SK-N-SH (cell line): ENCODE measurements around the gene MAPK12.

Source experiments
- CHD2 ChIP-seq: fragments of 150-350 bp; IDR thresholded peaks from 2 replicates; pipeline ENCODE4 v1.6.1; 2018; ENCODE audit warnings: low read length; ENCODE audit not compliant: partially characterized antibody
- EP300 ChIP-seq, 2 experiments: IDR thresholded peaks; 2 replicates each; pipeline versions ENCODE4 v1.4.0 to v1.6.1; 2012; ENCODE audit warnings: borderline replicate concordance in 1 of 2, low read depth in 1 of 2, low read length in 1 of 2
- EZH2phosphoT487 ChIP-seq: fragments of 200-600 bp; sonication (generic); IDR thresholded peaks from 2 replicates; pipeline ENCODE4 v1.6.1; 2017; ENCODE audit warnings: low read depth, mixed run types, mild to moderate bottlenecking, antibody characterized with exemption, moderate library complexity, borderline replicate concordance
- FOXM1 ChIP-seq: IDR thresholded peaks from 2 replicates; pipeline ENCODE4 v1.4.0; 2012; ENCODE audit warnings: low read depth, mild to moderate bottlenecking
- MEF2A ChIP-seq: IDR thresholded peaks from 2 replicates; pipeline ENCODE4 v1.4.0; 2012; ENCODE audit warnings: low read depth, borderline replicate concordance
- NFIC ChIP-seq: IDR thresholded peaks from 2 replicates; pipeline ENCODE4 v1.4.0; 2012; ENCODE audit warnings: borderline replicate concordance
- RAD21 ChIP-seq: IDR thresholded peaks from 2 replicates; pipeline ENCODE4 v1.6.1; 2012; ENCODE audit warnings: mild to moderate bottlenecking, low read length
- RCOR1 ChIP-seq: fragments of 150-350 bp; IDR thresholded peaks from 2 replicates; pipeline ENCODE4 v1.6.1; 2017; ENCODE audit warnings: antibody characterized with exemption, low read length
- SIN3A ChIP-seq: IDR thresholded peaks from 2 replicates; pipeline ENCODE4 v1.6.1; 2012; ENCODE audit warnings: low read depth, mild to moderate bottlenecking, low read length, moderate library complexity, borderline replicate concordance
- YY1 ChIP-seq: IDR thresholded peaks from 2 replicates; pipeline ENCODE4 v1.4.0; 2012; ENCODE audit warnings: low read depth, mild to moderate bottlenecking
- TF ChIP-seq, protein P1 (sequence below): fragments of 200-600 bp; sonication (generic); IDR thresholded peaks from 2 replicates; pipeline ENCODE4 v1.6.1; 2017; ENCODE audit warnings: antibody characterized with exemption, mild to moderate bottlenecking, moderate library complexity
- TF ChIP-seq, protein P2 (sequence below): IDR thresholded peaks from 2 replicates; pipeline ENCODE4 v1.6.1; 2012; ENCODE audit warnings: mild to moderate bottlenecking, low read depth, low read length, moderate library complexity
- TF ChIP-seq, protein P3 (sequence below): IDR thresholded peaks from 2 replicates; pipeline ENCODE4 v1.4.0; 2012; ENCODE audit warnings: low read depth, borderline replicate concordance
- TF ChIP-seq, protein P4 (sequence below): fragments of 150-350 bp; IDR thresholded peaks from 2 replicates; pipeline ENCODE4 v1.6.1; 2017; ENCODE audit warnings: antibody characterized with exemption, low read length, low read depth, borderline replicate concordance

DNA sequence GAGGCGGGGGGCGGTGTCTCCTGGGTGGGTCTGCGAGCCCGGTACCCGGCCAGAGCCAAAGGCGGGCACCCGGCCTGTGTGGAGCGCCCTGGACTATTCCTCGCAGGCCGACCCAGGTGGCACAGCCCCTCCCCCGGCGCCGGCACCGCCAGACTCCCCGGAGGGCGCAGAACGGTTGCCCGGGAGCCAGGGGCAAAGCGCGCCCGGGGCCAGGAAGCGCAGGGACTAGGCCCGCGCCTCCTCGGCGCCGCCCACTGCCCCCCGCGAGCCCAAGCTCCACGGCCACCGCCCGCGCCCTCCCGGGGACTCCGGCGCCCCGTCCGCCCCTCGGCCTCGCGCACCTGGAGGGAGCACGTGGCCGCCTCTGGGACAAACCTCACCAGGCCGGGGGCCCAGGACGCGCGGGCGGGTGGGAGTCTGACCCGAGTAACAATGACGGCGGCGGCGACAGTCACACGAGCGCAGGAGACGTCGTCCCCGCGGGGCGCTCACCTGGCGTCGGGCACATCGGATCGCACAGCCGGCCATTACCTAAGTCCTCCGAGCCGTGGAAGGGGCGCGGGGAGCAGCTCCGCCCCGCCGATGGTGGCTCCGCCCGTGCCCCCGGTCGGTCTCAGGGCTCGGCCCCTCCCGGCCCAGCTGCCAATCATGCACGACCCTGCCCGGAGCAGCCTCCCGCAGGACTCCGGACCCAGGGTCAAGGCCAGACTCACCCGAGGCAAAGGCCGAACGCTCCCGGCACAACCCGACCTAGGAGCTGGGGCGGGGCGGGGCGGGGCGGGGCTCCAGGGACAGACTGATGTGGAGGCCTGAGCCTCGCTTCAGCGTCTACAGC lies 38.5 kb upstream of the MAPK12 start:
- TF ChIP-seq EZH2phosphoT487 (no peak), RAD21 (no peak), SIN3A (no peak), EP300 (IDR thresholded peaks at IDR 0.05; ENCODE audit: borderline replicate concordance in 1 of 2, low read depth in 1 of 2, low read length in 1 of 2) (no peak), FOXM1 (no peak), RCOR1 (no peak), MEF2A (no peak), CHD2 (no peak), NFIC (no peak), YY1 (no peak)
- TF ChIP-seq, protein P1, sequence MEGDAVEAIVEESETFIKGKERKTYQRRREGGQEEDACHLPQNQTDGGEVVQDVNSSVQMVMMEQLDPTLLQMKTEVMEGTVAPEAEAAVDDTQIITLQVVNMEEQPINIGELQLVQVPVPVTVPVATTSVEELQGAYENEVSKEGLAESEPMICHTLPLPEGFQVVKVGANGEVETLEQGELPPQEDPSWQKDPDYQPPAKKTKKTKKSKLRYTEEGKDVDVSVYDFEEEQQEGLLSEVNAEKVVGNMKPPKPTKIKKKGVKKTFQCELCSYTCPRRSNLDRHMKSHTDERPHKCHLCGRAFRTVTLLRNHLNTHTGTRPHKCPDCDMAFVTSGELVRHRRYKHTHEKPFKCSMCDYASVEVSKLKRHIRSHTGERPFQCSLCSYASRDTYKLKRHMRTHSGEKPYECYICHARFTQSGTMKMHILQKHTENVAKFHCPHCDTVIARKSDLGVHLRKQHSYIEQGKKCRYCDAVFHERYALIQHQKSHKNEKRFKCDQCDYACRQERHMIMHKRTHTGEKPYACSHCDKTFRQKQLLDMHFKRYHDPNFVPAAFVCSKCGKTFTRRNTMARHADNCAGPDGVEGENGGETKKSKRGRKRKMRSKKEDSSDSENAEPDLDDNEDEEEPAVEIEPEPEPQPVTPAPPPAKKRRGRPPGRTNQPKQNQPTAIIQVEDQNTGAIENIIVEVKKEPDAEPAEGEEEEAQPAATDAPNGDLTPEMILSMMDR = no peak
- TF ChIP-seq, protein P2, sequence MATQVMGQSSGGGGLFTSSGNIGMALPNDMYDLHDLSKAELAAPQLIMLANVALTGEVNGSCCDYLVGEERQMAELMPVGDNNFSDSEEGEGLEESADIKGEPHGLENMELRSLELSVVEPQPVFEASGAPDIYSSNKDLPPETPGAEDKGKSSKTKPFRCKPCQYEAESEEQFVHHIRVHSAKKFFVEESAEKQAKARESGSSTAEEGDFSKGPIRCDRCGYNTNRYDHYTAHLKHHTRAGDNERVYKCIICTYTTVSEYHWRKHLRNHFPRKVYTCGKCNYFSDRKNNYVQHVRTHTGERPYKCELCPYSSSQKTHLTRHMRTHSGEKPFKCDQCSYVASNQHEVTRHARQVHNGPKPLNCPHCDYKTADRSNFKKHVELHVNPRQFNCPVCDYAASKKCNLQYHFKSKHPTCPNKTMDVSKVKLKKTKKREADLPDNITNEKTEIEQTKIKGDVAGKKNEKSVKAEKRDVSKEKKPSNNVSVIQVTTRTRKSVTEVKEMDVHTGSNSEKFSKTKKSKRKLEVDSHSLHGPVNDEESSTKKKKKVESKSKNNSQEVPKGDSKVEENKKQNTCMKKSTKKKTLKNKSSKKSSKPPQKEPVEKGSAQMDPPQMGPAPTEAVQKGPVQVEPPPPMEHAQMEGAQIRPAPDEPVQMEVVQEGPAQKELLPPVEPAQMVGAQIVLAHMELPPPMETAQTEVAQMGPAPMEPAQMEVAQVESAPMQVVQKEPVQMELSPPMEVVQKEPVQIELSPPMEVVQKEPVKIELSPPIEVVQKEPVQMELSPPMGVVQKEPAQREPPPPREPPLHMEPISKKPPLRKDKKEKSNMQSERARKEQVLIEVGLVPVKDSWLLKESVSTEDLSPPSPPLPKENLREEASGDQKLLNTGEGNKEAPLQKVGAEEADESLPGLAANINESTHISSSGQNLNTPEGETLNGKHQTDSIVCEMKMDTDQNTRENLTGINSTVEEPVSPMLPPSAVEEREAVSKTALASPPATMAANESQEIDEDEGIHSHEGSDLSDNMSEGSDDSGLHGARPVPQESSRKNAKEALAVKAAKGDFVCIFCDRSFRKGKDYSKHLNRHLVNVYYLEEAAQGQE = no peak
- TF ChIP-seq, protein P3, sequence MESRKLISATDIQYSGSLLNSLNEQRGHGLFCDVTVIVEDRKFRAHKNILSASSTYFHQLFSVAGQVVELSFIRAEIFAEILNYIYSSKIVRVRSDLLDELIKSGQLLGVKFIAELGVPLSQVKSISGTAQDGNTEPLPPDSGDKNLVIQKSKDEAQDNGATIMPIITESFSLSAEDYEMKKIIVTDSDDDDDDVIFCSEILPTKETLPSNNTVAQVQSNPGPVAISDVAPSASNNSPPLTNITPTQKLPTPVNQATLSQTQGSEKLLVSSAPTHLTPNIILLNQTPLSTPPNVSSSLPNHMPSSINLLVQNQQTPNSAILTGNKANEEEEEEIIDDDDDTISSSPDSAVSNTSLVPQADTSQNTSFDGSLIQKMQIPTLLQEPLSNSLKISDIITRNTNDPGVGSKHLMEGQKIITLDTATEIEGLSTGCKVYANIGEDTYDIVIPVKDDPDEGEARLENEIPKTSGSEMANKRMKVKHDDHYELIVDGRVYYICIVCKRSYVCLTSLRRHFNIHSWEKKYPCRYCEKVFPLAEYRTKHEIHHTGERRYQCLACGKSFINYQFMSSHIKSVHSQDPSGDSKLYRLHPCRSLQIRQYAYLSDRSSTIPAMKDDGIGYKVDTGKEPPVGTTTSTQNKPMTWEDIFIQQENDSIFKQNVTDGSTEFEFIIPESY = no peak
- TF ChIP-seq, protein P4, sequence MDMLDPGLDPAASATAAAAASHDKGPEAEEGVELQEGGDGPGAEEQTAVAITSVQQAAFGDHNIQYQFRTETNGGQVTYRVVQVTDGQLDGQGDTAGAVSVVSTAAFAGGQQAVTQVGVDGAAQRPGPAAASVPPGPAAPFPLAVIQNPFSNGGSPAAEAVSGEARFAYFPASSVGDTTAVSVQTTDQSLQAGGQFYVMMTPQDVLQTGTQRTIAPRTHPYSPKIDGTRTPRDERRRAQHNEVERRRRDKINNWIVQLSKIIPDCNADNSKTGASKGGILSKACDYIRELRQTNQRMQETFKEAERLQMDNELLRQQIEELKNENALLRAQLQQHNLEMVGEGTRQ = no peak
